OCI-LY1 (cell line): ENCODE data around the gene ANKRD60.

Source experiments
- H2AFZ ChIP-seq: fragments of 200-600 bp; sonication (generic), shearing (Covaris generic); 2 replicates; pipeline ENCODE4 v1.6.0; 2014; ENCODE audit warnings: antibody characterized with exemption, mild to moderate bottlenecking, low read length
- H3F3A ChIP-seq: fragments of 200-600 bp; sonication (generic), shearing (Covaris generic); 2 replicates; pipeline ENCODE4 v1.6.0; 2014; ENCODE audit warnings: mild to moderate bottlenecking, antibody characterized with exemption, low read length, moderate library complexity; ENCODE audit not compliant: insufficient read depth
- H3K27ac ChIP-seq: fragments of 200-600 bp; sonication (generic); 2 replicates; pipeline ENCODE4 v1.5.1; 2014; ENCODE audit warnings: low read length, mixed run types, mild to moderate bottlenecking, low read depth; ENCODE audit not compliant: poor library complexity, severe bottlenecking
- H3K27me3 ChIP-seq: fragments of 200-600 bp; sonication (generic); 2 replicates; pipeline ENCODE4 v1.6.0; 2014; ENCODE audit warnings: antibody characterized with exemption, mild to moderate bottlenecking, low read length, moderate library complexity; ENCODE audit not compliant: insufficient read depth
- H3K36me3 ChIP-seq: fragments of 200-600 bp; sonication (generic); 2 replicates; pipeline ENCODE4 v1.6.1; 2014; ENCODE audit warnings: mild to moderate bottlenecking, antibody characterized with exemption, low read length, moderate library complexity, mixed read lengths; ENCODE audit not compliant: insufficient read depth
- H3K4me1 ChIP-seq: fragments of 200-600 bp; sonication (generic); 2 replicates; pipeline ENCODE4 v1.5.1; 2014; ENCODE audit warnings: mild to moderate bottlenecking, low read length, moderate library complexity; ENCODE audit not compliant: insufficient read depth, severe bottlenecking
- H3K4me2 ChIP-seq: fragments of 200-600 bp; sonication (generic), shearing (Covaris generic); 2 replicates; pipeline ENCODE4 v1.6.1; 2014; ENCODE audit warnings: low read length
- H3K4me3 ChIP-seq: fragments of 200-600 bp; sonication (generic); 2 replicates; pipeline ENCODE4 v1.5.1; 2014; ENCODE audit warnings: low read length, low read depth, mild to moderate bottlenecking, mixed read lengths; ENCODE audit not compliant: poor library complexity, severe bottlenecking
- H3K79me2 ChIP-seq: fragments of 200-600 bp; shearing (Covaris generic); 2 replicates; pipeline ENCODE4 v1.6.1; 2016; ENCODE audit warnings: mixed run types, low read length, mixed read lengths; ENCODE audit not compliant: insufficient read depth
- H3K9ac ChIP-seq: fragments of 200-600 bp; sonication (generic), shearing (Covaris generic); 2 replicates; pipeline ENCODE4 v1.6.1; 2014; ENCODE audit warnings: mild to moderate bottlenecking, low read length, mixed read lengths
- H3K9me2 ChIP-seq: fragments of 200-600 bp; sonication (generic), shearing (Covaris generic); 2 replicates; pipeline ENCODE4 v1.6.1; 2014; ENCODE audit warnings: low read depth, mild to moderate bottlenecking, low read length, mixed read lengths
- H3K9me3 ChIP-seq: fragments of 200-600 bp; shearing (Covaris generic); 2 replicates; pipeline ENCODE4 v1.6.1; 2014; ENCODE audit warnings: low read length, mixed read lengths
- H4K20me1 ChIP-seq: fragments of 200-600 bp; sonication (generic), shearing (Covaris generic); 2 replicates; pipeline ENCODE4 v1.6.0; 2016; ENCODE audit warnings: mild to moderate bottlenecking, low read length; ENCODE audit not compliant: insufficient read depth
- EZH2 ChIP-seq: fragments of 200-600 bp; sonication (generic), shearing (Covaris generic); IDR thresholded peaks from 2 replicates; pipeline ENCODE4 v1.8.0; 2017; ENCODE audit warnings: borderline replicate concordance, mixed run types, mild to moderate bottlenecking, antibody characterized with exemption, low read length, moderate library complexity, mixed read lengths
- TF ChIP-seq, protein P1 (sequence below): fragments of 200-600 bp; sonication (generic), shearing (Covaris generic); IDR thresholded peaks from 2 replicates; pipeline ENCODE4 v1.5.1; 2017; ENCODE audit warnings: mild to moderate bottlenecking, antibody characterized with exemption, low read length, moderate library complexity, mixed read lengths

ANKRD60 gene

DNA sequence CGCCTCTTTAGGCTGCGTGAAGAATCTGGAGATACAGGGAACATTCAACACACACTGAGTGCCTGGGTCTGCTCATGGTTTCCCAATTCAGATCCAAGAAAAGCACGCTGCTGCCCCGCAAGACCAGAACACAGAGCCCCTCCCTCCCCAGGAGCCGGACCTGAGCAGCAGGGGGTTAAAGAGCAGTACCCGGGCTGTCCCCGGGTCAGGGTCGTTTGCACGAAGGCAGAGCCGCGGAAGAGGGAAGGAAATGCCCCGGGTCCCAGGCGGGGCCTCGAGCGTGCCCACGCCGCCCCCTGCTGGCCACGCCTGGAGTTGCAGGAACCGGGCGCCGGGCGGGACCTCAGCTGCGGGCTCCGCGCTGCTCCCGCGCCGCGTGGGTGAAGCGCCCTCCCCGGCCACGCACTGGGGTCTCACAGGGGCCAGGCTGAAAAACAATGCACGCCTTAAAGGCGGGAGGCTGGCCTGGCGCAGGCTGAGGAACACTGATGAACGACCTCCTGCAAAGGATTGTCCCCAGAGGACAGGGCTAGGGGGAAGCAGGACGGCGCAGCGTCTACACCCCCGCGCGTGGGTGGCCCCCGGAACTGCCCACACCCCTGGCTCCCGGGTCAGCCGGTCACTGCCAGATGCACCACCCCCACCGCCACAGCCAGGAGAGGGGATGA, 48.9 kb downstream of the ANKRD60 start:
- no peak overlapping the region for H2AFZ ChIP-seq

DNA sequence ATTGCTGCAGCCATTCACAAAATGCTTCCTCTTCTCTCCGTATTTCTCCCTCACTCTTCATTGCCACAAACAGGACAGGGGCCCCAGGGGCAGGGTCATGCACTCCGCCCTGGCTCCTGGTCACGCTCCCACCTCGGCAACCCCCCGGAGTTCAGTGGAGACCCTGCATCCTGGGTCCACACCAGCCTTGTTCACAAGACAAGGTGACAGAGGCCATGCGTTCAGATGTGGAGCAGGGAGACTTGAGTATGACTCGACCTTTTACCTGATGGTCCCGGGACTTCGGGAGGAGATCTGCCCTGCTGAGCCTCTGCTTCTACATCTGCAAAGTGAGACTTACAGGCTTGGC, 49.4 kb downstream of the ANKRD60 start:
- Histone ChIP-seq H2AFZ (no peak overlapping the region), H3K4me1 (no peaks in the 10 kb centered on the region), H3K79me2 (no peaks in the 10 kb centered on the region), H4K20me1 (no peaks in the 10 kb centered on the region), H3K9ac (no peak overlapping the region), H3F3A (no peaks in the 10 kb centered on the region), H3K36me3 (no peaks in the 10 kb centered on the region), H3K9me3 (no peaks in the 10 kb centered on the region), H3K9me2 (no peaks in the 10 kb centered on the region), H3K27me3 (peaks cover 11% of the 10 kb centered on the region; the same call in 1 of the 2 replicates), H3K27ac (no peak overlapping the region), H3K4me3 (no peak overlapping the region), H3K4me2 (peak overlapping the region; percentile 2; the same call in 1 of the 2 replicates)
- TF ChIP-seq EZH2 = no peak
- TF ChIP-seq, protein P1, sequence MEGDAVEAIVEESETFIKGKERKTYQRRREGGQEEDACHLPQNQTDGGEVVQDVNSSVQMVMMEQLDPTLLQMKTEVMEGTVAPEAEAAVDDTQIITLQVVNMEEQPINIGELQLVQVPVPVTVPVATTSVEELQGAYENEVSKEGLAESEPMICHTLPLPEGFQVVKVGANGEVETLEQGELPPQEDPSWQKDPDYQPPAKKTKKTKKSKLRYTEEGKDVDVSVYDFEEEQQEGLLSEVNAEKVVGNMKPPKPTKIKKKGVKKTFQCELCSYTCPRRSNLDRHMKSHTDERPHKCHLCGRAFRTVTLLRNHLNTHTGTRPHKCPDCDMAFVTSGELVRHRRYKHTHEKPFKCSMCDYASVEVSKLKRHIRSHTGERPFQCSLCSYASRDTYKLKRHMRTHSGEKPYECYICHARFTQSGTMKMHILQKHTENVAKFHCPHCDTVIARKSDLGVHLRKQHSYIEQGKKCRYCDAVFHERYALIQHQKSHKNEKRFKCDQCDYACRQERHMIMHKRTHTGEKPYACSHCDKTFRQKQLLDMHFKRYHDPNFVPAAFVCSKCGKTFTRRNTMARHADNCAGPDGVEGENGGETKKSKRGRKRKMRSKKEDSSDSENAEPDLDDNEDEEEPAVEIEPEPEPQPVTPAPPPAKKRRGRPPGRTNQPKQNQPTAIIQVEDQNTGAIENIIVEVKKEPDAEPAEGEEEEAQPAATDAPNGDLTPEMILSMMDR = no peak

More for the DNA sequence above, 48.9 kb downstream of the ANKRD60 start:
- H4K20me1 ChIP-seq = no peaks in the 10 kb centered on the region
- H3F3A ChIP-seq = no peaks in the 10 kb centered on the region
- H3K36me3 ChIP-seq = no peaks in the 10 kb centered on the region
- no peaks in the 10 kb centered on the region for H3K79me2 ChIP-seq
- H3K27ac ChIP-seq = no peak overlapping the region
- H3K9ac ChIP-seq = no peak overlapping the region
- TF ChIP-seq, protein P1 = peak; percentile 84
- no peak for TF ChIP-seq EZH2
- H3K9me3 ChIP-seq = no peaks in the 10 kb centered on the region
- H3K9me2 ChIP-seq = no peaks in the 10 kb centered on the region
- peak overlapping the region; percentile 2; the same call in 1 of the 2 replicates for H3K4me2 ChIP-seq
- H3K4me1 ChIP-seq = no peaks in the 10 kb centered on the region
- peaks cover 15% of the 10 kb centered on the region; the same call in 1 of the 2 replicates for H3K27me3 ChIP-seq
- H3K4me3 ChIP-seq = no peak overlapping the region

DNA sequence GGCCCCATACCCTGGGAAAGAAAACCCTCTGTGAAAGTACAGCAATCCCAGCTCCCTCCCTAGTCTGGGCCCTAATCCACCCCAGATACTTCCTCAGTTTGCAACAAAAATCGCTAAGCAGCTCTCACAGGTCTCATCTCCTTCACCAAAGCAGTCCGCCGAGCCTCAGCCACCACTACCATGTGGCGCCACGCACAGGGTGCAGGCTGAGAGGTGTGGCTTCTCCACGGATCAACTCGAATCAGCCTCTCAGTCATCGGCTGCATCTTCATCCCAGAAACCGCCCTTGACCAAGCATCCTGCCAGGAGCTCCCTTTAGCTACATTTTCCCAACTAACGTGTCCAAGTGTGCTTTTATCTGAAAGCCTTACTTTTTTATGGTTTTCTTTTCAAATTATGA, 50.7 kb downstream of the ANKRD60 start:
- Histone ChIP-seq H3K4me2 (no peak overlapping the region), H3K27me3 (peaks cover 7% of the 10 kb centered on the region; the same call in 1 of the 2 replicates), H3F3A (no peaks in the 10 kb centered on the region), H3K27ac (no peak overlapping the region), H3K36me3 (no peaks in the 10 kb centered on the region), H3K9me3 (no peaks in the 10 kb centered on the region), H3K79me2 (no peaks in the 10 kb centered on the region), H3K9me2 (no peaks in the 10 kb centered on the region), H3K4me1 (no peaks in the 10 kb centered on the region), H3K9ac (no peak overlapping the region), H3K4me3 (no peak overlapping the region), H2AFZ (no peak overlapping the region), H4K20me1 (no peaks in the 10 kb centered on the region)
- no peak for TF ChIP-seq EZH2
- TF ChIP-seq, protein P1 = no peak
